SK-N-SH treated with all-trans-retinoic acid at 6 μM for 48 hours (cell line): Measurements from ENCODE around the gene YTHDC1.

Experiments
- BACH2 ChIP-seq: fragments of 250-450 bp; sonication (Bioruptor Pico); IDR thresholded peaks from 2 replicates; pipeline ENCODE4 v1.9.0; 2021; ENCODE audit warnings: mild to moderate bottlenecking, borderline replicate concordance
- GLIS3 ChIP-seq: fragments of 250-450 bp; sonication (Bioruptor Pico); IDR thresholded peaks from 2 replicates; pipeline ENCODE4 v1.5.0; 2020; ENCODE audit warnings: mild to moderate bottlenecking, moderate library complexity
- ISL1 ChIP-seq: fragments of 250-450 bp; sonication (Bioruptor Pico); IDR thresholded peaks from 2 replicates; pipeline ENCODE4 v2.1.2; 2022; ENCODE audit warnings: mild to moderate bottlenecking, moderate library complexity
- PATZ1 ChIP-seq: fragments of 250-450 bp; sonication (Bioruptor Pico); IDR thresholded peaks from 2 replicates; pipeline ENCODE4 v1.8.0; 2020; ENCODE audit warnings: mild to moderate bottlenecking, moderate library complexity, borderline replicate concordance
- ZFP30 ChIP-seq: fragments of 450-650 bp; formaldehyde crosslinking; IDR thresholded peaks from 2 replicates; pipeline ENCODE4 v1.5.0; 2022; ENCODE audit warnings: mild to moderate bottlenecking, moderate library complexity
- ZNF8 ChIP-seq: fragments of 450-650 bp; formaldehyde crosslinking; IDR thresholded peaks from 2 replicates; pipeline ENCODE4 v1.5.0; 2020; ENCODE audit warnings: mild to moderate bottlenecking, moderate library complexity

GRCh38 chr4:68347845-68348244, 2.0 kb downstream of the YTHDC1 start:
- TF ChIP-seq GLIS3 (CRISPR knock-in tag) (no peak), ZFP30 (CRISPR knock-in tag) (no peak), ISL1 (CRISPR knock-in tag) (no peak), ZNF8 (CRISPR knock-in tag) (no peak), PATZ1 (CRISPR knock-in tag) (no peak), BACH2 (no peak)
